Natural killer cell (primary cell): Measurements from ENCODE around the gene SDCBP2. TPM values are rescaled to one million over a fixed set of nuclear protein-coding genes. Genes with fewer than 3 reads are reported as not detected.

Experiments
- ATAC-seq, 3 donors: fragments of 150-1000 bp in 2 of 3; fragments of 200-7000 bp in 1 of 3; cut with Tn5 transposase; 1 replicate in 1 of 3; 2 replicates in 2 of 3; pipeline ENCODE4 v1.10.0; 2021; ENCODE audit warnings: mild to moderate bottlenecking in 2 of 3, moderate library complexity in 2 of 3
- DNase-seq, 2 donors: peaks; one replicate each; pipeline versions ENCODE4 v3.0.0 to v3.0.0-alpha.2; 2013 to 2021; ENCODE audit warnings: mixed read lengths in 1 of 2
- H3K27ac ChIP-seq: one replicate; pipeline ENCODE4 v1.5.1; 2013; ENCODE audit warnings: mild to moderate bottlenecking, low read length
- H3K27me3 ChIP-seq: one replicate; pipeline ENCODE4 v1.6.1; 2013; ENCODE audit warnings: low read length; ENCODE audit not compliant: control insufficient read depth, insufficient read depth
- H3K36me3 ChIP-seq: one replicate; pipeline ENCODE4 v1.6.1; 2013; ENCODE audit warnings: low read length; ENCODE audit not compliant: control insufficient read depth, insufficient read depth
- H3K4me1 ChIP-seq: one replicate; pipeline ENCODE4 v1.6.1; 2013; ENCODE audit warnings: low read length; ENCODE audit not compliant: control insufficient read depth, insufficient read depth
- H3K4me3 ChIP-seq: one replicate; pipeline ENCODE4 v1.5.1; 2013; ENCODE audit warnings: low read length
- H3K9me3 ChIP-seq: one replicate; pipeline ENCODE4 v1.6.1; 2013; ENCODE audit warnings: low read length; ENCODE audit not compliant: control insufficient read depth, insufficient read depth
- H3K27ac Mint-ChIP-seq, 2 donors: one replicate each; pipeline ENCODE4 v1.8.0; 2022; ENCODE audit warnings: mild to moderate bottlenecking in 2 of 2, mixed read lengths in 2 of 2, moderate library complexity in 1 of 2
- H3K27me3 Mint-ChIP-seq, 2 donors: one replicate each; pipeline ENCODE4 v1.8.0; 2022; ENCODE audit warnings: low read depth in 2 of 2, mixed read lengths in 2 of 2
- H3K36me3 Mint-ChIP-seq: one replicate; pipeline ENCODE4 v1.8.0; 2022; ENCODE audit warnings: mixed read lengths
- H3K4me1 Mint-ChIP-seq, 2 donors: one replicate each; pipeline ENCODE4 v1.8.0; 2022; ENCODE audit warnings: mixed read lengths in 2 of 2
- H3K4me3 Mint-ChIP-seq: one replicate; pipeline ENCODE4 v1.8.0; 2022; ENCODE audit warnings: mild to moderate bottlenecking, moderate library complexity, mixed read lengths
- H3K9me3 Mint-ChIP-seq, 2 donors: one replicate each; pipeline ENCODE4 v1.8.0; 2022; ENCODE audit warnings: mixed read lengths in 2 of 2
- WGBS: methylation state at CpG from one replicate; pipeline ENCODE4 v1.1.7; 2013; ENCODE audit warnings: missing lambda C conversion rate; ENCODE audit not compliant: insufficient coverage; 5-methylcytosine and 5-hydroxymethylcytosine counted together
- intact Hi-C: fragments of 100-400 bp; cut with micrococcal nuclease; formaldehyde crosslinking; loops from one replicate; pipeline ENCODE4 v1.14.2; 2022
- total RNA-seq, 4 donors: library from RNA; stranded (reverse); fragments of 120-200 nt in 1 of 4; gene quantifications; one replicate each; pipeline versions ENCODE4 v1.2.3 to v1.2.4, GENCODE V29; 2013 to 2022
- TF ChIP-seq, protein P1 (sequence below): fragments of 200-600 bp; IDR thresholded peaks from one replicate; pipeline ENCODE4 v1.8.0; 2022; ENCODE audit warnings: antibody characterized with exemption

The SDCBP2 gene
- total RNA-seq, 3 donors from 2014 or later (not counting 1 experiment from before 2014, with no cell fraction given) = 2.0 to 2.7 (median 2.6) TPM

- Mint-ChIP-seq H3K4me3 (no peak overlapping the region), H3K27ac (no peak overlapping the region), H3K36me3 (no peaks in the 10 kb centered on the region), H3K27me3 (peaks cover under 1% of the 10 kb centered on the region in 2 donors), H3K4me1 (peaks cover 0 to 13% of the 10 kb centered on the region in 2 donors), H3K9me3 (no peaks in the 10 kb centered on the region)
- Histone ChIP-seq H3K27ac (no peak overlapping the region), H3K36me3 (no peaks in the 10 kb centered on the region), H3K27me3 (no peaks in the 10 kb centered on the region), H3K4me1 (peaks cover 17% of the 10 kb centered on the region), H3K9me3 (no peaks in the 10 kb centered on the region), H3K4me3 (no peak overlapping the region)
- ATAC-seq (no peak), DNase-seq (no peak)
- intact Hi-C loops = no loop called here
- 94% methylated on average over 8 of the region's 8 CpGs for WGBS
- TF ChIP-seq, protein P1, sequence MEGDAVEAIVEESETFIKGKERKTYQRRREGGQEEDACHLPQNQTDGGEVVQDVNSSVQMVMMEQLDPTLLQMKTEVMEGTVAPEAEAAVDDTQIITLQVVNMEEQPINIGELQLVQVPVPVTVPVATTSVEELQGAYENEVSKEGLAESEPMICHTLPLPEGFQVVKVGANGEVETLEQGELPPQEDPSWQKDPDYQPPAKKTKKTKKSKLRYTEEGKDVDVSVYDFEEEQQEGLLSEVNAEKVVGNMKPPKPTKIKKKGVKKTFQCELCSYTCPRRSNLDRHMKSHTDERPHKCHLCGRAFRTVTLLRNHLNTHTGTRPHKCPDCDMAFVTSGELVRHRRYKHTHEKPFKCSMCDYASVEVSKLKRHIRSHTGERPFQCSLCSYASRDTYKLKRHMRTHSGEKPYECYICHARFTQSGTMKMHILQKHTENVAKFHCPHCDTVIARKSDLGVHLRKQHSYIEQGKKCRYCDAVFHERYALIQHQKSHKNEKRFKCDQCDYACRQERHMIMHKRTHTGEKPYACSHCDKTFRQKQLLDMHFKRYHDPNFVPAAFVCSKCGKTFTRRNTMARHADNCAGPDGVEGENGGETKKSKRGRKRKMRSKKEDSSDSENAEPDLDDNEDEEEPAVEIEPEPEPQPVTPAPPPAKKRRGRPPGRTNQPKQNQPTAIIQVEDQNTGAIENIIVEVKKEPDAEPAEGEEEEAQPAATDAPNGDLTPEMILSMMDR = no peak
Measured at GRCh38 chr20:1327241-1327653, 1.7 kb downstream of the SDCBP2 start.

DNA sequence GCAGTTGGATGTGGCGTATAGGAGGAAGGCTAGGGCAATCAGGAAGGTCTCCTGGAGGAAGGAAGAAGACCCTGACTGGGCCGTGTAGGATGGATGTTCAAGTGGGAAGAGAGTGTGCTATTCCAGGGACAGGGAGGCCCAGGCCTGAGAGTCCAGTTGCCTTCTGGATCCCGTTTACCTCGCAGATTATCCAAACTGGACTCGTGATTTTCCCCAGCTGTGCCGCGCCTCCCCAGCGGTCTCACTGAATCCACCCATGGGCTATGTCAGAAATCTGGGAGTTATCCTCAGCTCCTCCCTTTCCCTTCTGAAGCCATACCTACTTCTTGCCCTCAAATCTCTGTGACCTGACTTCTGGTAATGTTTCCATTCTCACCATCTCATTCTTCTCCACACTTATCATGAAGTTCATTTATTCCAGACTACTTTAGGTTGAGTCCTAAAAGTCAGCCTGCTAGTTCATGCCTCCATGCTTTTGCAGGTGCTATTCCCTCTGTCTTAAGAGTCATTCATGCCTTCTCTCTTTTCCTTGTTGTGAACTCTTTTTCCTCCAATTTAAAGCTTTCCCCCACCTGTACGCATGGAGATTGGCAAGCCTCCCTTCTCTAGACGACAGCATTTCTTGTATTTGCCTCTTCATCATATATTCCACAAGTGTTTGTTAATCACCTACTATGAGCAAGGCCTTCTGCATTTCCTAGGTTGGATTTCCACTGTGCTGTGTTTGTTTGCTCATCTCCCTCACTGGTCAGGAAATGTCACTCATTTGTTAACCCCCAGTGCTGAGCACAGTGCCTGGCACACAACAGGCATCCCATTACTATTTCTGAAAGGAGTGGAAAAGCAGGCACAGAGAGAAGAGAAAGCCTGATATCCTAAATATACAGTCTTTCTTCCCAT lies 2.7 kb downstream of the SDCBP2 start:
- intact Hi-C loops = no loop called here
- TF ChIP-seq, protein P1 = no peak
- H3K4me1 ChIP-seq = peaks cover 17% of the 10 kb centered on the region
- no peaks in the 10 kb centered on the region for H3K36me3 Mint-ChIP-seq
- peak overlapping the region; percentile 76 for H3K4me3 ChIP-seq
- no peaks in the 10 kb centered on the region for H3K27me3 ChIP-seq
- DNase-seq (no peak), ATAC-seq (no peak)
- H3K27ac ChIP-seq = peak overlapping the region; percentile 94
- H3K9me3 Mint-ChIP-seq = no peaks in the 10 kb centered on the region
- H3K9me3 ChIP-seq = no peaks in the 10 kb centered on the region
- H3K27ac Mint-ChIP-seq = no peak overlapping the region
- no peak overlapping the region for H3K4me3 Mint-ChIP-seq
- H3K4me1 Mint-ChIP-seq = peaks cover 0 to 11% of the 10 kb centered on the region in 2 donors
- H3K27me3 Mint-ChIP-seq = peaks cover 7 to 10% of the 10 kb centered on the region in 2 donors
- no peaks in the 10 kb centered on the region for H3K36me3 ChIP-seq
- WGBS = 63% methylated on average over 10 of the region's 10 CpGs

DNA sequence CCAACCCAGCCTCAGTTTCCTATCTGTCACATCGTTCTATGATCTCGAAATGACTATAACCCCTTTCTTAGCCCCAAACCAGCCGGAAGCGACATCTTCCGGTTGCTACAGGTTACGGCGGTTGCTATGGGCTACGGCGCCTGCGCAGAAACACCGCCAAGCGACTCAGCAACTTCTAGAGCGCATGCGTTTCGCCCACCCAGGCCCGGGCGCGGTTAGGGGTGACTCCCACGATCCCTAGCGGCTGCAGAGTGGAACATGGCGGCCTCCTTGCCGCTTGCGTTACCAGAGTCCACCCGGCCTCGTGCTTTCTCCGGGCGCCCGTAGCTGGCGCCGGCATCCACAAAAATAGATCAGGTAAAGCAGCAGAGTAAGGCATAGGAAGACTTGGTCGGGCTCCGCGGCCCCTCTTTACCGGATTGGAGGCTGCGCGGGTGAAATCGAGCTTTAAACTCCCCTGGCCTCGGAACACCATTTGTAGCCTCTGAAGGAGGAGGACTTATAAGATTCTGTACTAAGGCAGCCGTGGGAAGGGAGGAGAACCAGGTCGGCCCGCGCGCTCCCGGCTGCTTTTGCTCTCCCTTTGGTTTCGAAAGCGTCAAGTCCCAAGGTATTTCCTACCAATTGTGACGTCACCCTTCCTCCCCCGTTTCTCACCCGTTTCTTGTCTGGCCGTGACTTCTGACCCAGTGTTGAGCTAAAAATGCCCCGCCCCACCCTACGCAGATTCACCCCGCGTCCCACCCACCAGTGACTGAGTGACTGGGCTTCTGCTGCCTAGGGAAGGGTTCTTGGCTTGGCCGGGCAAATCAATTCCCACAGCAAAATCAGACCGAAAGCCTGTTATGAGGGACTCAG lies 3.5 kb downstream of the SDCBP2 start:
- no peak overlapping the region for H3K27ac Mint-ChIP-seq
- peaks cover 0 to 6% of the 10 kb centered on the region in 2 donors for H3K4me1 Mint-ChIP-seq
- no peaks in the 10 kb centered on the region for H3K9me3 Mint-ChIP-seq
- no peaks in the 10 kb centered on the region for H3K36me3 Mint-ChIP-seq
- WGBS = under 1% methylated on average over 56 of the region's 56 CpGs
- peak overlapping the region; percentile 76 for H3K4me3 ChIP-seq
- H3K9me3 ChIP-seq = no peaks in the 10 kb centered on the region
- intact Hi-C loops = loop anchor here (1.0 kb wide), 2 partner anchors 12 to 68 kb away; partner anchors contain the start of gene FKBP1A
- peak overlapping the region; percentile 94 for H3K27ac ChIP-seq
- no peaks in the 10 kb centered on the region for H3K27me3 ChIP-seq
- peaks cover 10 to 11% of the 10 kb centered on the region in 2 donors for H3K27me3 Mint-ChIP-seq
- ATAC-seq (peak; percentile 87 to 96 (median 89)), DNase-seq (peak; percentile 98 to 100)
- peaks cover 17% of the 10 kb centered on the region for H3K4me1 ChIP-seq
- H3K4me3 Mint-ChIP-seq = no peak overlapping the region
- no peaks in the 10 kb centered on the region for H3K36me3 ChIP-seq
- TF ChIP-seq, protein P1 = no peak
